Stimulated activated CD8-positive, alpha-beta memory T cell treated with anti-CD3 and anti-CD28 coated beads, Interleukin-2, amount 100 ng/mL, for 1 hour (primary cell): Measurements from ENCODE around the gene DNASE1L1.

Experiments
- DNase-seq, 2 donors: peaks; one replicate each; pipeline ENCODE4 v3.0.0-alpha.2; 2020; ENCODE audit warnings: low read depth in 2 of 2

DNASE1L1 gene

DNA sequence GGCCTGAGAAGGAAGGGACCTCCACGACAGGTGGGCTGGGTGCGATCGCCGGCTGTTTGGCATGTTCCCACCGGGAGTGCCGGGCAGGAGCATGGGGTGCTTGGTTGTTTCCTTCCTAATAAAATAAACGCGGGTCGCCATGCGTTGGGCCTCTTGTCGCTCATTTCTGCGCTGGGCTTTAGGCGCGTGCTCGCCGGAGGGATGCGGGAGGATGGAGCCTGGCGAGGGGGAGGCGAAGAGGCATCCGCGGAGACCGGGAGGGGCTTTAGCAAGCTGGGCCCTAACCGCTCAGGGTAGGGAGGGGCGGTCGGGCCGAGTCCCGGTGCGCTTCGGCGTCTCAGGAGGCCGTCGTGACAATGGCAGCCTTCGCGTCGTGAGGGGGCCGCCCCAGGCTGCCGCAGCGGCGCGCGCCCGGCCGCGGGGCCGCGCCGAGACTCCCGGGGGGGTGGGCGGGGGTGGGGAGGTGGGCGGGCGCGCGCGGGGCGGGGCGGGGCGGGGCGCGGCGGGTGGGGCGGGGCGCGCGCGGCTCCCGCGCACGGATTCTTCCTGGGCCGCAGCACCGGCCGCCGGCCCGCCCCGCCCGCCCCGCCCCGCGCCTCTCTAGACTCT lies 27.4 kb upstream of the DNASE1L1 start:
- DNase-seq = peak in 1 of 2 donors; percentile 19

DNA sequence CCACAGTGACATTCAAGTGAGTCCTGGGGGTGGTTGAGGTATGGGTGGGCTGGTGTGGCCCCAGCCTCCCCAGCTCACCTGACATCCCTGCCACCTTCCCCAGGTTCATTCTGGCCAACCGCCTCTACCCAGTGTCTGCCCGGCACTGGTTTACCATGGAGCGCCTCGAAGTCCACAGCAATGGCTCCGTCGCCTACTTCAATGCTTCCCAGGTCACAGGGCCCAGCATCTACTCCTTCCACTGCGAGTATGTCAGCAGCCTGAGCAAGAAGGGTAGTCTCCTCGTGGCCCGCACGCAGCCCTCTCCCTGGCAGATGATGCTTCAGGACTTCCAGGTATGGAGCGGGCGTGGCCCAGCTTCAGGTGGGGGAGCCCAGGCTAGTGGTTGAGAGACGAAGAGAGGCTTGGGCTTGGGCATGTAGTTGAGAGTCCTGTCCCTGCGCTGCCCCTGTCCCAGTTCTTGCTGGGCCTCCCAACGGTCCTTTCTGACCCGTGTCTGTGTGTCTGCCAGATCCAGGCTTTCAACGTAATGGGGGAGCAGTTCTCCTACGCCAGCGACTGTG lies 26.2 kb upstream of the DNASE1L1 start:
- DNase-seq = no peak

DNA sequence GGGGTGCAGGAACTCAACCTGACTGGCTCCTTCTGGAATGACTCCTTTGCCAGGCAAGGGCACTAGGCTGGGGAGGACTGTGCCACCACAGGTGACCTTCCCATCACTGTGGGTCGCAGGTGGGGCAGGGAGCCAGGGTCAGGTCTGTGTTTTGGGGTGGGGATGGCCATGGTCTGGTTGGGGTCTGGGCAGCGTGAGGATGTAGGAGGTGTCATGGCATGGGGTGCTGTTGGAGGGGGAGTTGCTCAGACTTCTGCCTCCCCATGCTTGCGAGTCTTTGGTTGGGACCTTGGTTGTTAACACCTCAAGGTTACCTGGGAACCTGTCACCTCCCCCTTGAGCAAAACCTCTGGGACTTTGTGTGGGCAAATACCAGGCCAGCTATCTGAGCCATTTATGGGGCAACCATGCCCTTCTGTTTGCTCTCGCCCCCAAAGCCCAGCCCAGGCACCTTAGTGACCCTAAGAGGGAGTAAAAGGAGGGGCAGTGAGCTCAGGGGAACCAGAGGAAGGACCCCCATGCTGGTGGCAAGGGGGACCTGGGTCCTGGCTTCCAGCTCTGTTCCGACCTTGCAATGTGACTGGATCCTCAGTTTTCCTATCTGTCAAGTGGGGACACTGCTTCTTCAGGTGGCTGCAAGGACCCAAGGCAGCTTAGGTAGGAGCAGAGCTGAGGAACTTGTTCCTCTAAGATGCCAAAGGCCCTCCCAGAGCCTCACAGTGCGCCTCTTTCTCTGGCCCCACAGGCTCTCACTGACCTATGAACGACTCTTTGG lies 25.5 kb upstream of the DNASE1L1 start:
- no peak for DNase-seq

DNA sequence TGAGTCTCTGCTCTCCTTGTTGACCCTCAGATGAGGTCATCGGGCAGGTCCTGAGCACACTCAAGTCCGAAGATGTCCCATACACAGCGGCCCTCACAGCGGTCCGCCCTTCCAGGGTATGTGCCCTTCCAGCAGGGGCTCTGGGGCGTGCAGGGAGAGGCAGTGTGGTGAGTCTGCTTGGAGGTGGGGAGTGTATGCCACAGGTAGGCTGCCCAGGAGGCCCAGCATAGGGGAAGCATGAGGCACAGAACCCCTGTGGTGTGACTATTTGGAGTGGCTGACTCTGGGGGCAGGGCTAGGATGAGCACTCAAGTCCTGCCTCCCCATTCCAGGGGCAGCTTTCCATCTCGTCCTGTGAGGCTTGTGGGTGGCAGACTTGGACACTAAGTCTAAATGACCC lies 24.6 kb upstream of the DNASE1L1 start:
- no peak for DNase-seq

DNA sequence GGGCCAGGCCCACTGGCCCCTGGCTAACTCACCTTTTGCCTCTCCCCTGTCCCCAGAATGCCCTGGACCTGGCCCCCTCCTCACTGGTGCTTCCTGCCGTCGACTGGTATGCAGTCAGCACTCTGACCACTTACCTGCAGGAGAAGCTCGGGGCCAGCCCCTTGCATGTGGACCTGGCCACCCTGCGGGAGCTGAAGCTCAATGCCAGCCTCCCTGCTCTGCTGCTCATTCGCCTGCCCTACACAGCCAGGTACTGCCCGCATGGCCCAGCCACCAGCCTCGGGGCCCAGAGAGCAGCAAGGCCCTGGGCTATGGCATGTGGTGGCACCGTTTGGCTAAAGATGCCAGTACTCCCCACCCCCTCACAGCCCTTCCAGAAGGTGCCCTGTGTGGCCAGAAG lies 23.2 kb upstream of the DNASE1L1 start:
- DNase-seq = no peak

DNA sequence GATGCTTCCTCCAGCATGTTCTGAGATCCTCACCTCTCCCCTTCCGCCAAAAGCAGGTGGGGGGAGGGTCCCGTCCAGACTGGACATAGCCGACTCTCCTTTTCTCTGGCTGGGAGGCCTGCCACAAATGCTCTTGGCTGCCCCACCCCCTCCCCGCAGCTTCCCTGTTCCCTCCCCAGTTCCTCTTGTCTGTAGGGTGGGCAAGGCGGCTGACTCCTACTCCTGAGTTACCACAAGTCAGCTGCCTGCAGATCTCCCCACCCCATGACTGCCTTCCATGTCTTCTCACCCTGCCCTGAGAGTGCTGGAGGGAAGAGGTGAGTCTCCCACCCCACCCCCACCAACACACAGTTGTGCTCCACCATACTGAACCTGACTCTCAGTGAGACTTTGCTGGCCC lies 22.3 kb upstream of the DNASE1L1 start:
- DNase-seq = no peak

DNA sequence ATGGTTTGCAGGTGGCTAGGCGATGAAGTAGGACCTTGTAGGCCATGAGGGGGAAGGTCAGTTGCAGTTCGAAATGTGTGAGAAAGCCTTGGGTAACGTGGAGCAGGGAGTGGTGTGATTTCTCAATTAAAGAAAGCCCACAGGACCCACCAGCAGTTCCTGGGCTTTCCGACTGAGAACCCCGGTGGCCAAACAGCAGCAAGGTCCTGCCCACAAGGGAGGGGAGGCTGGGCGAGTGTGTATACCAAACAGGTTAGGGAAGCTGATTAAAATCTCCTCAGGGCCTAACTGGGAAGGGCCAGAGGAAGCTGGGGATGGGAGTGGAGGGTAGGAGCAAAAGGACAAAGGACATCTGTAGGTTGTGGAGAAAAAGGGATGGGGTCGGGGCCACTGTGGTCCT lies 21.9 kb upstream of the DNASE1L1 start:
- no peak for DNase-seq

DNA sequence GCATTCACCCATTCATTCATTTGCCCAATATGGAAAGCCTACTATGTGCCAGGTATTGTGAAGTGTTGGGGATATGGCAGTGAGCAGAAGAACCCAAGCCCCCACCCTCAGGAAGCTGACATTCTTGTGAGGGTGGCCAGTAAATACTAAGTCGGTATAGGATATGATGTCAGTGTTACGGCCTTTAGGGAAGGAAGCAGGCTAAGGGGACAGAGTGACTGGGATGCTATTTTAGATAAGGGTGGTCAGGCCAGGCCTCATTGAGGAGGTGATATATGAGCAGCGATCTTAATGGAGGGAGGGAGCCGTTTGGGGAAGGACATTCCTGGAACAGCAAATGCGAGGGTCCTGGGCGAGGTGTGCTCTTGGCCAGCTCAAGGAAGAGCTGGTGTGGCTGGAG lies 21.4 kb upstream of the DNASE1L1 start:
- no peak for DNase-seq

DNA sequence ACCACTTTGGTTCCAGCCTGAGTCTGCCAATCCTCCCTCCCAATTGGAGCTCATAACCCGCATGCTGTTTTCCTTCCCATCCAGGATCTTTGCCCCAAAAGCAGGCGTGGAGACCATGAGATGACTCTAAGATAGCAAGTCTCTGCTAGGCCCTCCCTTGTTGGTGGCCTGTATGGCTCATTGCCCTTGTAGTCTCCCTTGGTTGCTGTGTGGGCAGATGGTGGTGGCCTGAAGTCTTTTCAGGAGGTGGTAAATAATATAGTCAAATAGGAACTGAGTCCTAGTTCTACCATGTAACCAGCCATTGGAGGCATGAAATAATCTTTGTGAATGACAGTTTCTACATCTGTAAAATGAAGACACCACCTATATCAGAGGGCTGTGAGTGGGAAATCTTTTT lies 20.7 kb upstream of the DNASE1L1 start:
- DNase-seq = no peak

DNA sequence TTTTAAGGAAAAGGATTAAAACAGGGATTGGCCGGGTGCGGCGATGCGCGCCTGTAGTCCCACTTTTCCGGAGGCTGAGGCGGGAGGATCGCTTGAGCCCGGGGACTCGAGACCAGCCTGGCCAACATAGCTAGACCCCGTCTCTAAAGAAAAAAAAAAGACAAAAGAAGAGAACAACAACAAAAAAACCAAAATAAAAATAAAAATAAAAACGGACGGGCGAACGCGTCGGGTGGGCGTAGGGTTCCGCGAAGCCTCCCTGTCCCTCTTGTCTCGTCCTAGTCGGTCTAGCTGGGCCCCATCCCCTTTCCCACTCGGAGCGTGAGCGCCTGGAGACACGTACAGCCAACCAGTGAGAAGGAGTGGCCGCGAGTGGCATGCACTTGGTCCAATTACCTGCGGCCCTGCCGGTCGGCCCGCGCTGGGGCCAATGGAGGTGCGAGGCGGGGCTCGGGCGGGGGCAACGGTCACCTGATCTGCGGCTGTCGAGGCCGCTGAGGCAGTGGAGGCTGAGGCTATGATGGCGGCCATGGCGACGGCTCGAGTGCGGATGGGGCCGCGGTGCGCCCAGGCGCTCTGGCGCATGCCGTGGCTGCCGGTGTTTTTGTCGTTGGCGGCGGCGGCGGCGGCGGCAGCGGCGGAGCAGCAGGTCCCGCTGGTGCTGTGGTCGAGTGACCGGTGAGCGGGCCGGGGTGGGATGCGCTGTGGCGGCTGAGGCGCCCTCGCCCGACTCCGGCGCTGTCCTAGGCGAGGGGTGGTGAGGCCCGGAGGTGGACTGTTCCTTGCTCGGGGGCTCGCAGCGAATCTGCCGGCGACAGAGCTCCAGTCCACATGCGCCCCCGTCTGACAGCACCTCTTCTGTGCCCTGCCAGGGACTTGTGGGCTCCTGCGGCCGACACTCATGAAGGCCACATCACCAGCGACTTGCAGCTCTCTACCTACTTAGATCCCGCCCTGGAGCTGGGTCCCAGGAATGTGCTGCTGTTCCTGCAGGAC lies 19.4 kb upstream of the DNASE1L1 start, which contains the start of gene ATP6AP1:
Gene ATP6AP1, plus strand, starts transcription at position 502 of the 996 bp plus-strand sequence. Its CDS starts 16 bp downstream, at position 518.
- DNase-seq = peak; percentile 66 to 75

DNA sequence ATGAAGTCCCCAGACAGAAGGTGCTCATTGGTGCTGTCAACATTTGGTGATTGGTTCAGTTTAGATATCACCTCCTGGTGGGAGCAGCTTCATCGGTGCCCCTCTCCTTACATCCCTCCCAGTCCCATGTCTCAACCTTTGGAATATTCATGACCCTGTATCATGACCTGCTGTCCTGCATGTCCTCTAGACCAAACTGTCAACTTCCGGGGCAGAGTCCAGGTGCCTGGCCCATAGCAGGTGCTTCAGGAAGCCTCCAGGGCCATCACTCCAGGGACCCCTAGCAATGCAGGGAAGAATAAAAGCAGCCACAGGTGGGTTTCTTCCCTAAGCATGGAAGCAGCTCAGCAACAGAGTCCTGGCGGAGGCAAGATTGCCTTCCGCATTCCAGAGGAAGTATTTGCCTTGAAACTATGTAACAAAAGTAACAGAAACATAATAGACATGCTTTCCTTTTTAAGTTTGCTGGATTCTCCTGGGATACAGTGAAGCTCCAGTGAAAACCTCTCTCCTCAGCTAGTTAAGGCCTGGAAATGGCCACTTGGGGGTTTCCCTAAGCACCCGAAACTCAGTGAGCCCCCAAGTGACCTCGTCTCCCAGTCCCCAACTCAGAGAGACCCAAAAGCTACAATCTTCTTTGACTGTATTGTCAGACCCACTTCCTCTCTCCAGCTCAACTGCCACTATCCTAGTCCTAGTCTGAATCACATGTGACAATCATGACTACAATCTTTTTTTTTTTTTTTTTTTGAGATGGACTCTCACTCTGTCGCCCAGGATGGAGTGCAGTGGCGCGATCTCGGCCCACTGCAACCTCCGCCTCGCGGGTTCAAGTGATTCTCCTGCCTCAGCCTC lies 18.1 kb upstream of the DNASE1L1 start:
- no peak for DNase-seq

DNA sequence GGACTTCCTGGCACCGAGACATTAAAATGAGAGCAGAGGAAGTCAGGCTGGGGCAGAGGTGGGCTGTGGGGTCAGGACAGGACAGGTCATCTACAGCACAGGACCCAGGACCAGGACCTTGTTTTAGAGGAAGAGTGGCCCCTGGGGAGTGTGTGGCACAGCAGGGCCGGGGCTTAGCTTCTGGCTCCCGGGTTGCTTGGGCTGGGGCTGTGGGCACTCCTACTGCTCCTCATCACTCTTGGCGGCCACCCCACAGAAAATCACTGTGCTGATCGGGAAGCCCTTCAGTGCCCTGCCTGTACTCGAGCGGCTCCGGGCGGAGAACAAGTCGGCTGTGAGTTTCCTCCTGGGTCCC lies 11.3 kb upstream of the DNASE1L1 start:
- no peak for DNase-seq

DNA sequence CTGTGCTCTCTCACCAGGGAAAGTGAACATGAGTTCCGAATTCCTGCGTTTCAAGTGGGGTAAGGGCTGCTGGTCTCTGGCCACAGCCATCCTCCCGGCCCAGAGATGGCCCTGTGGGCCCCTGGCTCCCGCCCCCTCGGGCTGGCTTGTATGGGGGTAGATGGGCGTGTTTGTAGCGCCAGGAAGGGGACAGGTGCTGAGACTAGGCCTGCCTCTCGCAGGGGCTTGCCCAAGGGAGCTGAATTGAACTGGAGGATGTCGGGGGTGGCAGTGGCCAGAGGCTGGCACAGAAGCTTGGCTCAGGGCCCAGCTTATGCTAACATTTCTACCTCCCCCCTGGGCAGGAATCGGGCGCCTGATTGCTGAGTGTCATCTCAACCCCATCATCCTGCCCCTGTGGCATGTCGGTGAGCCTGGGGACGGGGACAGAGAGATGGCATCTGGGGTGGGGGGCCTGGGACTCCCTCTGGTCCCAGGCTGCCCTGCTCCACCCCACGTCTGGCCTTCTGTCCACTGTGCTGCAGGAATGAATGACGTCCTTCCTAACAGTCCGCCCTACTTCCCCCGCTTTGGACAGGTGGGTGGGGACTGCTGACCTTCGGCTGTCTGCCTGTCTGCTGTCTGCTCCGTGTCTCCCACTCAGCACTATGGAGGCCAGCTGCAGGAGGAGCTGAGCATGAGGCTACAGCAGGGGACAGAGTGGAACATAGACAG lies 10.8 kb upstream of the DNASE1L1 start:
- DNase-seq = no peak

DNA sequence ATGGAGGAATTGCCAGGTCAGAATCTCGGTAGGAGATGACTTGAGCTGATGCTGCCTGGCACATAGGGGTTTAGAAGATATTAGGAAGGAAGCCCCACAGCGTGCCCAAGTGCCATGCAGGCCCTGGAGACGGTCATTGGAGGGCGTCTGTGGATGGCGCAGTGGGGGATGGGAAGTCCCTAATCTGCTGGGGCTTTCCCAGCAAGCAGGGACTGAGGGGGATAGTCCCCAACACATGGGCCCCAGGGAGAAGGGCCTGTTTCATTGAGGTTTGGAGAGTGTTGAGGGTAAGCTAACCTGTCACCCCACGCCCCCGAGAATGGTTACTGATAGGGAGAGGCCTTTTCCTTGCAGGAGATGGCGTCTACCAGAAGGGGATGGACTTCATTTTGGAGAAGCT lies 10.1 kb upstream of the DNASE1L1 start:
- DNase-seq = no peak

DNA sequence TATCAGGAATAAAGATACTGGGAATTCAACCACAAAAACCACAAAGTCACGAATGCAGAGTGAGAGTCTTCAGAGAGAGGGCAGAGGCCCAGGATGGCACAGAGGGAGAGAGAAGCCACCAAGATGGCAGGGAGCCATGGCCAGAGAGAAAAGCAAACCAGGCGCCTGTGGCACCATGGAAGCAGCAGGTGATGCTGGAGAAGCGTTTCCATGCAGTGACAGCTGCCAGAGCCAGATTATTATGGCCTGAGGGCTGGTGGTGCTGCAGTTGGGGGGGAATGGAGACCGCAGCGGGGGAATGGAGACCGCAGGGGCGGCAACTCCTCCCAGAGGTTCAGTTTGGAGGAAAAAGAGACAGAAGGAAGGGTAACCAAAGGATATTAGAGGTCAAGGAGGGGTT lies 8.1 kb upstream of the DNASE1L1 start:
- DNase-seq = no peak

DNA sequence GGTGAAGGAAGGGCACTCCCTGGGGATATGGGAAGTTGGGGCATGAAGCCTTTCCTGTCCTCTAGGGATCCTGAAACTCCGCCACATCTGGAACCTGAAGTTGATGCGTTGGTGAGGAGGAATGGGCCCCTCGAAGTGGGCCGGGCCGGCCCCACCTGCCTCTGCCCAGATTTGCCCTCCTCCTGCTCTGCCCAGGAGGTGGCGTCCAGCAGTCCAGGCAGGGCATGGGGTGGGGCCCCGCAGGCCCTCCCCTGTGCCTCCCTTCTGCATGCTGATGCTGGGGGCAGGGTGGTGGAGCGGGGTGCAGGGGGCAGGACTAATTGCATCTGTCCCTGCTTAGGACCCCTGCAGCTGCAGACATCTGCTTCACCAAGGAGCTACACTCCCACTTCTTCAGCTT lies 4.1 kb upstream of the DNASE1L1 start:
- no peak for DNase-seq

DNA sequence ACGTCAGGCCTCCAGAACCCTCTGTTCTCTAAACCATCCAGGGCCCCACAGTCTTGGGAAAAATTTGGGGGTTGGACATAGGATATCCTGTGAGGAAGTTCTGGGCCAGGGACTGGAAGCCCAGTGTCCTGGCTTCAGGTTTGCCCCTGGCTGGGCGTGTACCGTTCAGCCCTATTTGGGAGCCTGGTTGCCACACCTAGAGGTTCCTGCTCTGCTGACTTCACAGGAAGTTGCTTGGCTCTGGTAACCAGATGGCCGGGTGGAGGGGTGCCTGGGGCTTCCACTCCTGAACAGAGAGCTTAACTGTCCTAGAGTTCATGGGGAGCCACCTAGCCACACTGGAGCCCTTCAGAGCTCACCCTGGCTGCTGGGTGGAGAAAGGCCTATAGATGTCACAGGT lies 3.4 kb upstream of the DNASE1L1 start:
- DNase-seq = no peak

DNA sequence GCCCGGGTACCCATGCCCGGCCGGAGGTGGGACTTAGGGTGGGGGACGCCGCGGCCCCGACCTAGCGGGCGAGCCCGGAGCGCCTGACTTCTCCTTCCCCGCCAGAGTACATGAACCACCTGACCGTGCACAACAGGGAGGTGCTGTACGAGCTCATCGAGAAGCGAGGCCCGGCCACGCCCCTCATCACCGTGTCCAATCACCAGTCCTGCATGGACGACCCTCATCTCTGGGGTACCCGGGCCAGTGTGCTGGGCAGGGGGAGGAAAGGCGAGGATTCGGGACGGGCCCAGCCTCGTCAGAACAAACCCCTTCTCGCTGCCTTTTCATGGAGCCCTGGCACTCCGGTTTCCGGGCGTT lies 2.9 kb upstream of the DNASE1L1 start:
- peak in 1 of 2 donors; percentile 30 for DNase-seq

DNA sequence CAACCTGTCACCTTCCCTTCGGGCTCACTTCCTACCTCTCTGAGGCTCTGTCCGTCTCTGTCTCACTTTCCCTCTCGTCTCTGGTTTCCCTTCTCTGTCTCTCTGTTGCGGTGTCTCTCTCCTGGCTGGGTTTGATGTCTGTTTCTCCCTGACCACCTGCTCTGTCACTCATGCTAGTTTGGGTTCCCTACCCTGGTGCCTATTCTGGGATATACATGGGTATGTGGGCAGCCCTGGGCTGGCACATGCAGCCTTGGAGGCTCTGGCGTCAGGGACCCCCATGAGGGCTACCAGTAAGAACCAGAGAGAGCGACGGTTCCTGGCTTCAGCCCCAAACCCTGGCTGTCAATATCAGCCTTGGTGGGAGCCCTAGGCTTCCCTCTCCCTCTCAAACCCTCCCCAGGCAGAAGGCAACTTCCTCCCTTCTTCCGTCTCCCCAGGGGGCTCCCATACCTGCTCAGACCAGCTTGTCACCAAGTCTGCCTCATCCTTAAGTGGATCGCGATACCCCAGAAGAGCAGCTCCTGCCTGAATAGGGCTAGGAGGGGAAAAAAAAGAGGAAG lies 314 bp downstream of the DNASE1L1 start:
- no peak for DNase-seq

DNA sequence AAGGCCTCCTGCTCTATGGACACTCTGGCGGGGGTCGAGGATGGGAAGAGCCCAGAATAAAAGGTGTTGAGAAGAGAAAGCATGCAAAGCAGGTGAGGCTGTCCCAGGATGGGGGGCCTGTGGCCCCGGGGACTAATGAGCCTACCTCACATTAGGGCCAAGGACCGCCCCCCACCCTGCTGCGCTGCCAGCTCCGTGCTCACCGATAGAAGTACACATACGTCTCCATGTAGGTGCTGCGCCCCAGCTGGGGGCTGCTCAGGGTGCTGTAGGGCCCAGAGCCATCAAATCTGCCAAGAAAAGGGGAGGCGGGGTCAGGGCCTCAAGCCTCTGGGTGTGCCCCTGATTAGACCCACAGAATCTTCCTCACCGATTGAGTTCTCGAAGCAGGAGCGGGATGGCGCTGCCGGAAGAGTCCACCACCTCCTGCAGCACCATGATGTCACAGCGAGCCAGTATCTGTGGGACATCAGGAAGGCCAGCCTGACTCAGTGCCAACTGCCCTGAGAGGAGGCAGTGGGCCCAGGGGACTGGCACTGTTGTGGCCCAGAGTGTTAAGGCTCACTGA lies 4.3 kb downstream of the DNASE1L1 start:
- DNase-seq = no peak
